KMS-11 (cell line): Measurements from ENCODE around the gene TMEM37.

Experiments
- H2AFZ ChIP-seq: fragments of 200-600 bp; sonication (generic); 2 replicates; pipeline ENCODE4 v1.6.1; 2016; ENCODE audit warnings: antibody characterized with exemption, mixed run types, low read depth
- H3K27ac ChIP-seq: fragments of 200-600 bp; sonication (generic); 2 replicates; pipeline ENCODE4 v1.6.1; 2016; ENCODE audit warnings: mild to moderate bottlenecking, mixed run types
- H3K27me3 ChIP-seq: fragments of 200-600 bp; sonication (generic); 2 replicates; pipeline ENCODE4 v1.6.1; 2017; ENCODE audit warnings: mild to moderate bottlenecking, low read depth, mixed run types, moderate library complexity; ENCODE audit not compliant: insufficient read depth
- H3K36me3 ChIP-seq: fragments of 200-600 bp; sonication (generic); 2 replicates; pipeline ENCODE4 v1.6.1; 2017; ENCODE audit warnings: mild to moderate bottlenecking, mixed run types; ENCODE audit not compliant: insufficient read depth
- H3K4me1 ChIP-seq: fragments of 200-600 bp; sonication (generic); 2 replicates; pipeline ENCODE4 v1.6.1; 2016; ENCODE audit warnings: mild to moderate bottlenecking, low read depth, mixed run types; ENCODE audit not compliant: poor library complexity, severe bottlenecking
- H3K4me2 ChIP-seq: fragments of 200-600 bp; sonication (generic); 2 replicates; pipeline ENCODE4 v1.7.0; 2016; ENCODE audit warnings: mild to moderate bottlenecking, mixed run types
- H3K4me3 ChIP-seq: fragments of 200-600 bp; sonication (generic); IDR thresholded peaks from 2 replicates; pipeline ENCODE4 v1.6.1; 2017; ENCODE audit warnings: low read depth, low read length, mixed read lengths; ENCODE audit not compliant: insufficient read depth
- H3K79me2 ChIP-seq: fragments of 200-600 bp; sonication (generic); 2 replicates; pipeline ENCODE4 v1.6.1; 2016; ENCODE audit warnings: low read depth, mixed run types; ENCODE audit not compliant: insufficient read depth
- H3K9ac ChIP-seq: fragments of 200-600 bp; sonication (generic); 2 replicates; pipeline ENCODE4 v1.6.1; 2016; ENCODE audit warnings: mild to moderate bottlenecking, mixed run types
- H4K20me1 ChIP-seq: fragments of 200-600 bp; sonication (generic); 2 replicates; pipeline ENCODE4 v1.6.1; 2016; ENCODE audit warnings: mild to moderate bottlenecking, mixed run types; ENCODE audit not compliant: insufficient read depth
- CTCF ChIP-seq: fragments of 200-600 bp; sonication (generic); conservative IDR thresholded peaks from 2 replicates; pipeline ENCODE4 v1.6.1; 2017; ENCODE audit warnings: low read depth, mild to moderate bottlenecking, antibody characterized with exemption, low read length, moderate library complexity, mixed read lengths

TMEM37 gene

GRCh38 chr2:119486886-119487285 lies 55.2 kb downstream of the TMEM37 start:
- H2AFZ ChIP-seq = no peak overlapping the region
- H3K36me3 ChIP-seq = no peaks in the 10 kb centered on the region
- no peaks in the 10 kb centered on the region for H3K27me3 ChIP-seq
- no peaks in the 10 kb centered on the region for H3K79me2 ChIP-seq
- H4K20me1 ChIP-seq = no peaks in the 10 kb centered on the region
- H3K4me3 ChIP-seq = no peak overlapping the region
- no peak overlapping the region for H3K9ac ChIP-seq
- no peak for TF ChIP-seq CTCF
- no peaks in the 10 kb centered on the region for H3K4me1 ChIP-seq
- H3K4me2 ChIP-seq = no peak overlapping the region
- no peak overlapping the region for H3K27ac ChIP-seq

GRCh38 chr2:119487434-119488244 lies 56.0 kb downstream of the TMEM37 start:
- no peak for TF ChIP-seq CTCF
- Histone ChIP-seq H2AFZ (no peak overlapping the region), H3K4me2 (no peak overlapping the region), H3K4me3 (no peak overlapping the region), H3K27ac (no peak overlapping the region), H3K27me3 (no peaks in the 10 kb centered on the region), H3K9ac (no peak overlapping the region), H4K20me1 (no peaks in the 10 kb centered on the region), H3K36me3 (no peaks in the 10 kb centered on the region), H3K79me2 (no peaks in the 10 kb centered on the region), H3K4me1 (no peaks in the 10 kb centered on the region)
